ENCODE data around the gene HORMAD2. TPM values are rescaled to one million over a fixed set of nuclear protein-coding genes. Genes with fewer than 3 reads are reported as not detected.

The HORMAD2 gene
- total RNA-seq, 2 donors from 2014 or later: 6.9 TPM; not detected in 1

DNA sequence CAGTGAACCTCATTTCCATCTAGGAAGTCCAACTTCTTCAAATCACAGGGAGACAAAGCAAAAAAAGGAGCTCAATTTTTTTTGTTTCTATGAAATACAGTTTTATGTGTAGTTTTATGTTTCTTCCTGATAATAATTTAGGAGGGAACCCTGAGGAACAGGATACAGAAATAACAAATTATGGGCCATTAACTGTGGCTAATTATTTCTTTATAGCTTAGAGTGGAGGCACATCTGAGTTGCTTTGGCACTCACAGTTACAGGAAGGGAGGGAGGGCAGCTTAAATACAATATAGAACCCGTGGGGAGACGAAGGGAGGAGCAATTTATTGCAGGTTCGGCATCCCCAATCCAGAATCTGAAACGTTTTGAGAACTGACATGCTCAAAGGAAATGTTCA is 37.1 kb upstream of the HORMAD2 start:
- 15% methylated on average over 4 of the region's 4 CpGs for WGBS
- TF ChIP-seq POLR2AphosphoS5 (IDR thresholded peaks at IDR 0.05) (no peak), POLR2A (IDR thresholded peaks at IDR 0.05) (no peak), CTCF (IDR thresholded peaks at IDR 0.05) (no peak)
- Histone ChIP-seq H3K4me1 (replicated peaks) (no peaks in the 10 kb centered on the region), H3K27ac (no peak overlapping the region), H3K36me3 (no peaks in the 10 kb centered on the region), H3K27me3 (replicated peaks; ENCODE audit: insufficient read depth) (no peaks in the 10 kb centered on the region), H3K9me3 (no peaks in the 10 kb centered on the region), H3K4me3 (no peak overlapping the region)
- no peak for DNase-seq (ENCODE audit: low spot score)
- intact Hi-C loops (cut with DNase I): no loop called here

- DNase-seq (ENCODE audit: low spot score): no peak
- WGBS: 41% methylated on average over 3 of the region's 3 CpGs
Measured at GRCh38 chr22:30044369-30044768, 35.9 kb upstream of the HORMAD2 start.

GRCh38 chr22:30044881-30045493 is 35.3 kb upstream of the HORMAD2 start:
- H3K4me3 ChIP-seq: no peak overlapping the region
- no peak overlapping the region for H3K27ac ChIP-seq
- intact Hi-C loops (cut with DNase I): no loop called here
- H3K4me1 ChIP-seq (replicated peaks): no peaks in the 10 kb centered on the region
- no peaks in the 10 kb centered on the region for H3K27me3 ChIP-seq (replicated peaks; ENCODE audit: insufficient read depth)
- no peaks in the 10 kb centered on the region for H3K36me3 ChIP-seq
- no peaks in the 10 kb centered on the region for H3K9me3 ChIP-seq
- no peak for DNase-seq (ENCODE audit: low spot score)
- WGBS: 75% methylated on average over 4 of the region's 4 CpGs
- TF ChIP-seq CTCF (IDR thresholded peaks at IDR 0.05) (no peak), POLR2AphosphoS5 (IDR thresholded peaks at IDR 0.05) (no peak), POLR2A (IDR thresholded peaks at IDR 0.05) (no peak)

More at GRCh38 chr22:30044369-30044768, 35.9 kb upstream of the HORMAD2 start:
- Histone ChIP-seq H3K27me3 (replicated peaks; ENCODE audit: insufficient read depth) (no peaks in the 10 kb centered on the region), H3K4me1 (replicated peaks) (no peaks in the 10 kb centered on the region), H3K27ac (no peak overlapping the region), H3K4me3 (no peak overlapping the region), H3K9me3 (no peaks in the 10 kb centered on the region), H3K36me3 (no peaks in the 10 kb centered on the region)
- intact Hi-C loops (cut with DNase I): no loop called here
- TF ChIP-seq CTCF (IDR thresholded peaks at IDR 0.05): no peak
- no peak for TF ChIP-seq POLR2A (IDR thresholded peaks at IDR 0.05)
- TF ChIP-seq POLR2AphosphoS5 (IDR thresholded peaks at IDR 0.05): no peak

DNA sequence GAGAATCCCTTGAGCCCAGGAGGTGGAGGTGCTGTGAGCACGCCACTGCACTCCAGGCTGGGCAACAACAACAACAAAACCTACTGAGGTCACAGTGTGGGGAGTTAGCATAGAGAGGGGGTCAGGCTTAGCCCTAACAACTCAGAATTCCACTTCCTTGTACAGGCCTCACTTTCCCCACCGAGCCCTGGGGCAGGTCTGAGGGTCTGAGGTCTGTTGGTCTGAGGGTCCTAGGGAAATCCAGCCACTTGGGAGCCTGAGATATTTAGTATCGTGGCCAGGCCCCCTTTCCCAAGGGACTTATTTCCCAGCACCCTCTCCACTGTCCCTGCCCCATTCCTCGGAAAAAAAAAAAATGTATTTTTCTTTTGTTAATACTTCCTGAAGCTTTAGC is 34.8 kb upstream of the HORMAD2 start:
- no peak for DNase-seq (ENCODE audit: low spot score)
- Histone ChIP-seq H3K27ac (no peak overlapping the region), H3K36me3 (no peaks in the 10 kb centered on the region), H3K27me3 (replicated peaks; ENCODE audit: insufficient read depth) (no peaks in the 10 kb centered on the region), H3K4me1 (replicated peaks) (no peaks in the 10 kb centered on the region), H3K9me3 (no peaks in the 10 kb centered on the region), H3K4me3 (no peak overlapping the region)
- TF ChIP-seq CTCF (IDR thresholded peaks at IDR 0.05) (no peak), POLR2AphosphoS5 (IDR thresholded peaks at IDR 0.05) (no peak), POLR2A (IDR thresholded peaks at IDR 0.05) (no peak)
- intact Hi-C loops (cut with DNase I): no loop called here
- WGBS: 76% methylated on average over 4 of the region's 4 CpGs

Data from prostate gland (tissue), 2 donors.